HepG2 (cell line): ENCODE measurements around the gene PIEZO1. TPM values are rescaled to one million over a fixed set of nuclear protein-coding genes. Genes with fewer than 3 reads are reported as not detected.

Source experiments
- AKAP8 ChIP-seq: sonication (generic); formaldehyde crosslinking; IDR thresholded peaks from 2 replicates; pipeline ENCODE4 v1.5.1; 2020; ENCODE audit warnings: mild to moderate bottlenecking, missing genetic modification reagents
- ATF7-NPFF ChIP-seq: sonication (generic); formaldehyde crosslinking; IDR thresholded peaks from 2 replicates; pipeline ENCODE4 v1.8.1; 2023; ENCODE audit warnings: mild to moderate bottlenecking, low read depth, missing genetic modification reagents, moderate library complexity
- CBFB ChIP-seq: sonication (generic); formaldehyde crosslinking; IDR thresholded peaks from 2 replicates; pipeline ENCODE4 v1.4.0; 2020; ENCODE audit warnings: missing genetic modification reagents
- FOXP4 ChIP-seq: sonication (generic); formaldehyde crosslinking; IDR thresholded peaks from 2 replicates; pipeline ENCODE4 v1.4.0; 2020; ENCODE audit warnings: missing genetic modification reagents
- HOXA5 ChIP-seq: sonication (generic); formaldehyde crosslinking; IDR thresholded peaks from 2 replicates; pipeline ENCODE4 v1.4.0; 2020; ENCODE audit warnings: missing genetic modification reagents
- JUN ChIP-seq: sonication (generic); formaldehyde crosslinking; IDR thresholded peaks from 2 replicates; pipeline ENCODE4 v1.4.0; 2020; ENCODE audit warnings: mild to moderate bottlenecking, missing genetic modification reagents
- MAFK ChIP-seq, 2 experiments: IDR thresholded peaks in 1 of 2; conservative IDR thresholded peaks in 1 of 2; 2 replicates each; pipeline ENCODE4 v1.6.1; 2011; ENCODE audit warnings: improper control_type of control experiment in 2 of 2, low read length in 2 of 2
- MIER2 ChIP-seq: IDR thresholded peaks from 2 replicates; pipeline ENCODE4 v1.6.1; 2016; ENCODE audit warnings: missing biosample characterization, missing genetic modification reagents
- NCOA1 ChIP-seq: sonication (generic); formaldehyde crosslinking; IDR thresholded peaks from 2 replicates; pipeline ENCODE4 v1.9.0; 2021; ENCODE audit warnings: missing genetic modification reagents
- NFIC ChIP-seq: IDR thresholded peaks from 2 replicates; pipeline ENCODE4 v1.6.1; 2012; ENCODE audit warnings: mild to moderate bottlenecking, low read length, inconsistent platforms
- PAF1 ChIP-seq: IDR thresholded peaks from 2 replicates; pipeline ENCODE4 v1.6.1; 2016; ENCODE audit warnings: missing genetic modification reagents, missing compliant biosample characterization
- PHB2 ChIP-seq: fragments of 450-650 bp; IDR thresholded peaks from 2 replicates; pipeline ENCODE4 v1.6.1; 2018; ENCODE audit not compliant: partially characterized antibody
- REPIN1 ChIP-seq: sonication (generic); formaldehyde crosslinking; IDR thresholded peaks from 2 replicates; pipeline ENCODE4 v1.8.0; 2022; ENCODE audit warnings: missing genetic modification reagents, low read depth, mild to moderate bottlenecking, borderline replicate concordance
- RXRA ChIP-seq: sonication (generic); formaldehyde crosslinking; IDR thresholded peaks from 2 replicates; pipeline ENCODE4 v1.5.1; 2020; ENCODE audit warnings: missing genetic modification reagents
- STAG1 ChIP-seq: sonication (generic); formaldehyde crosslinking; IDR thresholded peaks from 2 replicates; pipeline ENCODE4 v1.4.0; 2020; ENCODE audit warnings: missing genetic modification reagents
- TAF1 ChIP-seq: sonication (generic); formaldehyde crosslinking; IDR thresholded peaks from 2 replicates; pipeline ENCODE4 v1.4.0; 2020; ENCODE audit warnings: missing genetic modification reagents
- TBX3 ChIP-seq: fragments of 450-650 bp; IDR thresholded peaks from 2 replicates; pipeline ENCODE4 v1.6.1; 2017; ENCODE audit warnings: antibody characterized with exemption, mild to moderate bottlenecking, inconsistent platforms, borderline replicate concordance
- ZBTB33 ChIP-seq: sonication (generic); formaldehyde crosslinking; IDR thresholded peaks from 2 replicates; pipeline ENCODE4 v1.4.0; 2020; ENCODE audit warnings: missing genetic modification reagents
- ZBTB34 ChIP-seq: sonication (generic); formaldehyde crosslinking; IDR thresholded peaks from 2 replicates; pipeline ENCODE4 v1.8.0; 2022; ENCODE audit warnings: mild to moderate bottlenecking, missing genetic modification reagents
- ZBTB7B ChIP-seq: sonication (generic); formaldehyde crosslinking; IDR thresholded peaks from 2 replicates; pipeline ENCODE4 v1.4.0; 2020; ENCODE audit warnings: missing genetic modification reagents
- ZMAT5 ChIP-seq: sonication (generic); formaldehyde crosslinking; IDR thresholded peaks from 2 replicates; pipeline ENCODE4 v1.5.0; 2020; ENCODE audit warnings: mild to moderate bottlenecking, low read depth, missing genetic modification reagents, borderline replicate concordance
- ZNF138 ChIP-seq: sonication (generic); formaldehyde crosslinking; IDR thresholded peaks from 2 replicates; pipeline ENCODE4 v1.5.0; 2020; ENCODE audit warnings: mild to moderate bottlenecking, low read depth, missing genetic modification reagents
- ZNF432 ChIP-seq: sonication (generic); formaldehyde crosslinking; IDR thresholded peaks from 2 replicates; pipeline ENCODE4 v1.5.0; 2020; ENCODE audit warnings: missing genetic modification reagents, mild to moderate bottlenecking, borderline replicate concordance
- ZNF501 ChIP-seq: sonication (generic); formaldehyde crosslinking; IDR thresholded peaks from 2 replicates; pipeline ENCODE4 v1.5.1; 2020; ENCODE audit warnings: mild to moderate bottlenecking, moderate library complexity, missing genetic modification reagents
- ZSCAN21 ChIP-seq: sonication (generic); formaldehyde crosslinking; IDR thresholded peaks from 2 replicates; pipeline ENCODE4 v1.8.0; 2022; ENCODE audit warnings: mild to moderate bottlenecking, missing genetic modification reagents, moderate library complexity, borderline replicate concordance
- polyA plus RNA-seq, 8 experiments: library from polyadenylated mRNA; depleted of rRNA in 3 of 8; stranded (reverse) in 7 of 8; unstranded in 1 of 8; fragments of >200 nt; fragmentation: Illumina TruSeq in 4 of 8; extraction: Trizol in 4 of 8; gene quantifications; 2 replicates each; pipeline versions ENCODE4 v1.2.1 to v1.2.3, GENCODE V29; 2011 to 2016; ENCODE audit warnings: low read depth in 4 of 8, missing spikeins in 1 of 8, mixed read lengths in 1 of 8; ENCODE audit not compliant: insufficient read depth in 1 of 8
- total RNA-seq, 5 experiments: library from RNA; depleted of rRNA; stranded (reverse); fragments of >200 nt; fragmentation: Illumina TruSeq; extraction: Trizol; gene quantifications; 2 replicates each; pipeline ENCODE4 v1.2.3, GENCODE V29; 2016; ENCODE audit warnings: low read depth in 1 of 5

PIEZO1 gene
- total and polyA plus RNA-seq, 2 of the 13 experiments (the other 11 are each of a cell fraction or from before 2014, with no cell fraction given): 67.9 to 85.0 TPM

- TF ChIP-seq ZNF432 (CRISPR knock-in tag): no peak
- peak; percentile 55; the same call in 1 of the 2 replicates for TF ChIP-seq ATF7-NPFF (CRISPR knock-in tag)
- TF ChIP-seq ZBTB33: peak; percentile 85
- peak; percentile 61; the same call in 1 of the 2 replicates for TF ChIP-seq HOXA5 (CRISPR knock-in tag)
- TF ChIP-seq ZNF501 (CRISPR knock-in tag): peak; percentile 94
- TF ChIP-seq ZBTB7B (CRISPR knock-in tag): peak; percentile 98
- peak; percentile 64; the same call in 1 of the 2 replicates for TF ChIP-seq ZNF138 (CRISPR knock-in tag)
- no peak for TF ChIP-seq MIER2 (CRISPR knock-in tag)
- no peak for TF ChIP-seq ZBTB34 (CRISPR knock-in tag)
- peak; percentile 86 for TF ChIP-seq RXRA (CRISPR knock-in tag)
- TF ChIP-seq TBX3: no peak
- TF ChIP-seq ZSCAN21 (CRISPR knock-in tag): peak; percentile 92
- 0 out of 2 replicates have a peak, but pooled peaks have one; percentile 52 for TF ChIP-seq CBFB
- TF ChIP-seq TAF1 (CRISPR knock-in tag): 0 out of 2 replicates have a peak, but pooled peaks have one; percentile 25
- no peak for TF ChIP-seq MAFK (conservative IDR thresholded peaks at IDR 0.05 in 1 of 2, IDR thresholded peaks at IDR 0.05 in 1 of 2; ENCODE audit: low read length in 2 of 2)
- TF ChIP-seq PHB2: no peak
- no peak; the same call in 1 of the 2 replicates for TF ChIP-seq NCOA1 (CRISPR knock-in tag)
- no peak for TF ChIP-seq NFIC
- TF ChIP-seq STAG1 (CRISPR knock-in tag): peak; percentile 87
- TF ChIP-seq AKAP8 (CRISPR knock-in tag): peak; percentile 88
- no peak for TF ChIP-seq ZMAT5 (CRISPR knock-in tag)
- no peak for TF ChIP-seq PAF1
- 0 out of 2 replicates have a peak, but pooled peaks have one; percentile 20 for TF ChIP-seq JUN (CRISPR knock-in tag)
- no peak; the same call in 1 of the 2 replicates for TF ChIP-seq FOXP4 (CRISPR knock-in tag)
- TF ChIP-seq REPIN1: peak; percentile 88
These were observed at the start of gene PIEZO1 (continued) for GRCh38 chr16:88785106-88785924.
